HFF-Myc (cell line): ENCODE data around the gene RNF5.
A peak's percentile ranks its signal among the peaks of the same experiment; 100 is the strongest.

Source experiments
- DNase-seq: peaks from one replicate; pipeline ENCODE4 v3.0.0-alpha.2; 2011; ENCODE audit warnings: low read depth; ENCODE audit errors: extremely low read depth
- H3K4me3 ChIP-seq: replicated peaks from 2 replicates; pipeline ENCODE4 v1.5.1; 2011; ENCODE audit warnings: low read depth, mild to moderate bottlenecking, control low read depth, low read length
- CTCF ChIP-seq: IDR thresholded peaks from 2 replicates; pipeline ENCODE4 v1.5.1; 2012; ENCODE audit warnings: mild to moderate bottlenecking, low read depth, low read length, control low read depth; ENCODE audit errors: missing control alignments

The RNF5 gene

GRCh38 chr6:32170294-32170693 lies 7.9 kb upstream of the RNF5 start:
- no peak overlapping the region for H3K4me3 ChIP-seq
- no peak for DNase-seq
- no peak for TF ChIP-seq CTCF

GRCh38 chr6:32171234-32171633 lies 7.0 kb upstream of the RNF5 start:
- H3K4me3 ChIP-seq: no peak overlapping the region

GRCh38 chr6:32173051-32173727 lies 5.0 kb upstream of the RNF5 start:
- TF ChIP-seq CTCF: no peak
- H3K4me3 ChIP-seq: no peak overlapping the region
- DNase-seq: no peak

More at GRCh38 chr6:32171234-32171633, 7.0 kb upstream of the RNF5 start:
- no peak for DNase-seq
- no peak for TF ChIP-seq CTCF

GRCh38 chr6:32174416-32174815 lies 3.8 kb upstream of the RNF5 start:
- peak overlapping the region; percentile 90 for H3K4me3 ChIP-seq
- DNase-seq: no peak
- no peak for TF ChIP-seq CTCF

GRCh38 chr6:32175322-32175710 lies 2.9 kb upstream of the RNF5 start:
- TF ChIP-seq CTCF: no peak
- H3K4me3 ChIP-seq: peak overlapping the region; percentile 90
- no peak for DNase-seq

- TF ChIP-seq CTCF: no peak
Observed at GRCh38 chr6:32175711-32176475, 2.3 kb upstream of the RNF5 start, which contains the start of gene AGPAT1. AGPAT1 (minus strand) TSS chr6:32176084; CDS start chr6:32171496, 4,588 bp downstream.

More at GRCh38 chr6:32175711-32176475, 2.3 kb upstream of the RNF5 start, which contains the start of gene AGPAT1:
- peak within 1 kb of the TSS; percentile 90 for H3K4me3 ChIP-seq
- DNase-seq: peak; percentile 96
